Muscle layer of duodenum (tissue), 2 donors: ENCODE data around the gene PLCE1.
A peak's percentile ranks its signal among the peaks of the same experiment; 100 is the strongest.
"Not testable (repeated sequence)": the region's sequence is repeated elsewhere in the genome, so short reads cannot be mapped to it uniquely, and the experiment has no call there.

ENCODE experiments used
- H3K27ac ChIP-seq: one replicate; pipeline ENCODE4 v1.7.0; 2013; ENCODE audit warnings: mild to moderate bottlenecking, low read length
- H3K27me3 ChIP-seq: one replicate; pipeline ENCODE4 v1.7.0; 2013; ENCODE audit warnings: low read depth, mild to moderate bottlenecking, control low read depth, low read length
- H3K36me3 ChIP-seq, 2 donors: one replicate each; pipeline ENCODE4 v1.7.0; 2013; ENCODE audit warnings: low read length in 2 of 2, control low read depth in 1 of 2, mild to moderate bottlenecking in 1 of 2; ENCODE audit not compliant: insufficient read depth in 2 of 2, control insufficient read depth in 1 of 2
- H3K4me1 ChIP-seq, 2 donors: one replicate each; pipeline ENCODE4 v1.7.0; 2013; ENCODE audit warnings: low read length in 2 of 2, mild to moderate bottlenecking in 2 of 2, control low read depth in 1 of 2, moderate library complexity in 1 of 2; ENCODE audit not compliant: insufficient read depth in 2 of 2, control insufficient read depth in 1 of 2
- H3K4me3 ChIP-seq, 2 donors: one replicate each; pipeline ENCODE4 v1.7.0; 2013; ENCODE audit warnings: low read length in 2 of 2, low read depth in 1 of 2, mild to moderate bottlenecking in 1 of 2
- H3K9me3 ChIP-seq, 2 donors: one replicate each; pipeline ENCODE4 v1.7.0; 2013; ENCODE audit warnings: low read length in 2 of 2, control low read depth in 1 of 2, mild to moderate bottlenecking in 1 of 2; ENCODE audit not compliant: control insufficient read depth in 1 of 2
- donor health status: healthy.

Gene PLCE1

GRCh38 chr10:93993782-93994437 is at the start of gene PLCE1:
TSS of gene PLCE1 (plus strand) at chr10:93993931. CDS start at chr10:94031047, 37,116 bp downstream.
- Histone ChIP-seq H3K36me3 (no peaks in the 10 kb centered on the region), H3K27me3 (no peaks in the 10 kb centered on the region), H3K27ac (no peak within 1 kb of the TSS)

GRCh38 chr10:93945819-93946218 is 47.9 kb upstream of the PLCE1 start:
- Histone ChIP-seq H3K27me3 (no peaks in the 10 kb centered on the region), H3K4me1 (no peaks in the 10 kb centered on the region), H3K4me3 (no peak overlapping the region), H3K9me3 (no peaks in the 10 kb centered on the region), H3K27ac (no peak overlapping the region), H3K36me3 (no peaks in the 10 kb centered on the region)

More at GRCh38 chr10:93993782-93994437, at the start of gene PLCE1:
- Histone ChIP-seq H3K4me1 (peaks cover 8 to 10% of the 10 kb centered on the region in 2 donors), H3K9me3 (no peaks in the 10 kb centered on the region), H3K4me3 (peak within 1 kb of the TSS; percentile 69 to 76)

- Histone ChIP-seq H3K4me3 (no peak overlapping the region), H3K27me3 (no peaks in the 10 kb centered on the region), H3K4me1 (no peaks in the 10 kb centered on the region), H3K9me3 (no peaks in the 10 kb centered on the region), H3K27ac (no peak overlapping the region), H3K36me3 (no peaks in the 10 kb centered on the region)
These were observed 46.7 kb upstream of the PLCE1 start for GRCh38 chr10:93947055-93947454.

GRCh38 chr10:93947524-93947923 is 46.2 kb upstream of the PLCE1 start:
- Histone ChIP-seq H3K9me3 (no peaks in the 10 kb centered on the region), H3K4me3 (no peak overlapping the region), H3K27ac (no peak overlapping the region), H3K4me1 (no peaks in the 10 kb centered on the region), H3K36me3 (no peaks in the 10 kb centered on the region), H3K27me3 (no peaks in the 10 kb centered on the region)

GRCh38 chr10:93951905-93952304 is 41.8 kb upstream of the PLCE1 start:
- Histone ChIP-seq H3K4me1 (no peaks in the 10 kb centered on the region), H3K36me3 (no peaks in the 10 kb centered on the region), H3K27me3 (no peaks in the 10 kb centered on the region), H3K27ac (no peak overlapping the region), H3K4me3 (no peak overlapping the region), H3K9me3 (no peaks in the 10 kb centered on the region)

GRCh38 chr10:93954299-93954698 is 39.4 kb upstream of the PLCE1 start:
- Histone ChIP-seq H3K27me3 (no peaks in the 10 kb centered on the region), H3K4me1 (no peaks in the 10 kb centered on the region), H3K27ac (no peak overlapping the region), H3K9me3 (no peaks in the 10 kb centered on the region), H3K36me3 (no peaks in the 10 kb centered on the region), H3K4me3 (no peak overlapping the region)

GRCh38 chr10:93954726-93955363 is 38.9 kb upstream of the PLCE1 start:
- no peak overlapping the region for H3K27ac ChIP-seq
- no peak overlapping the region for H3K4me3 ChIP-seq
- H3K9me3 ChIP-seq = no peaks in the 10 kb centered on the region
- no peaks in the 10 kb centered on the region for H3K36me3 ChIP-seq
- no peaks in the 10 kb centered on the region for H3K4me1 ChIP-seq
- H3K27me3 ChIP-seq = no peaks in the 10 kb centered on the region

GRCh38 chr10:93958834-93959233 is 34.9 kb upstream of the PLCE1 start:
- H3K27me3 ChIP-seq = no peaks in the 10 kb centered on the region
- no peak overlapping the region for H3K4me3 ChIP-seq
- no peak overlapping the region for H3K27ac ChIP-seq
- no peaks in the 10 kb centered on the region for H3K4me1 ChIP-seq
- H3K9me3 ChIP-seq = no peaks in the 10 kb centered on the region
- no peaks in the 10 kb centered on the region for H3K36me3 ChIP-seq

- not testable (repeated sequence) for H3K27me3 ChIP-seq, H3K27ac ChIP-seq, H3K36me3 ChIP-seq, H3K9me3 ChIP-seq, H3K4me3 ChIP-seq, H3K4me1 ChIP-seq
These were observed 32.7 kb upstream of the PLCE1 start for GRCh38 chr10:93960988-93961387.

- Histone ChIP-seq H3K4me3 (no peak overlapping the region), H3K27ac (no peak overlapping the region), H3K4me1 (no peaks in the 10 kb centered on the region), H3K27me3 (no peaks in the 10 kb centered on the region), H3K9me3 (no peaks in the 10 kb centered on the region), H3K36me3 (no peaks in the 10 kb centered on the region)
These were observed 30.8 kb upstream of the PLCE1 start for GRCh38 chr10:93962973-93963372.

GRCh38 chr10:93963434-93963833 is 30.3 kb upstream of the PLCE1 start:
- no peaks in the 10 kb centered on the region for H3K27me3 ChIP-seq
- no peaks in the 10 kb centered on the region for H3K36me3 ChIP-seq
- no peak overlapping the region for H3K27ac ChIP-seq
- H3K4me3 ChIP-seq = no peak overlapping the region
- no peaks in the 10 kb centered on the region for H3K9me3 ChIP-seq
- no peaks in the 10 kb centered on the region for H3K4me1 ChIP-seq

GRCh38 chr10:93965911-93966310 is 27.8 kb upstream of the PLCE1 start:
- Histone ChIP-seq H3K27me3 (no peaks in the 10 kb centered on the region), H3K36me3 (no peaks in the 10 kb centered on the region), H3K4me3 (no peak overlapping the region), H3K27ac (no peak overlapping the region), H3K4me1 (no peaks in the 10 kb centered on the region), H3K9me3 (no peaks in the 10 kb centered on the region)
